SU-DHL-6 (cell line): ENCODE measurements around the gene ABI1.

Source experiments
- H2AFZ ChIP-seq: fragments of 200-600 bp; sonication (generic); 2 replicates; pipeline ENCODE4 v1.6.1; 2014; ENCODE audit warnings: low read depth, mild to moderate bottlenecking, moderate library complexity, mixed read lengths, antibody characterized with exemption, low read length; ENCODE audit not compliant: severe bottlenecking
- H3F3A ChIP-seq: fragments of 200-600 bp; shearing (Covaris generic); 2 replicates; pipeline ENCODE4 v1.6.0; 2016; ENCODE audit warnings: antibody characterized with exemption, mild to moderate bottlenecking; ENCODE audit not compliant: insufficient read depth
- H3K27ac ChIP-seq: fragments of 200-600 bp; sonication (generic); 2 replicates; pipeline ENCODE4 v1.5.1; 2016; ENCODE audit warnings: low read depth, mild to moderate bottlenecking, low read length, moderate library complexity, mixed read lengths
- H3K27me3 ChIP-seq: fragments of 200-600 bp; sonication (generic), shearing (Covaris generic); 2 replicates; pipeline ENCODE4 v1.6.0; 2014; ENCODE audit warnings: mild to moderate bottlenecking, low read length
- H3K36me3 ChIP-seq: fragments of 200-600 bp; sonication (generic); 2 replicates; pipeline ENCODE4 v1.6.1; 2014; ENCODE audit warnings: mild to moderate bottlenecking, low read length, mixed read lengths
- H3K4me2 ChIP-seq: fragments of 300-600, 200-600 bp; shearing (Covaris generic), sonication (generic); 2 replicates; pipeline ENCODE4 v1.6.0; 2014; ENCODE audit warnings: low read length, low read depth, mild to moderate bottlenecking; ENCODE audit not compliant: poor library complexity, severe bottlenecking
- H3K4me3 ChIP-seq: fragments of 200-600 bp; sonication (generic); 2 replicates; pipeline ENCODE4 v1.5.1; 2014; ENCODE audit warnings: antibody characterized with exemption, low read length, mild to moderate bottlenecking, mixed read lengths; ENCODE audit not compliant: insufficient read depth, poor library complexity, severe bottlenecking
- H3K79me2 ChIP-seq: fragments of 200-600 bp; sonication (generic); 2 replicates; pipeline ENCODE4 v1.6.1; 2014; ENCODE audit warnings: mild to moderate bottlenecking, low read length, moderate library complexity; ENCODE audit not compliant: insufficient read depth
- H3K9ac ChIP-seq: fragments of 200-600 bp; sonication (generic); 2 replicates; pipeline ENCODE4 v1.7.0; 2014; ENCODE audit warnings: mild to moderate bottlenecking, low read length
- H3K9me2 ChIP-seq: fragments of 200-600 bp; sonication (generic); replicated peaks from 2 replicates; pipeline ENCODE4 v1.6.1; 2014; ENCODE audit warnings: low read length; ENCODE audit not compliant: insufficient read depth
- H3K9me3 ChIP-seq: fragments of 200-600 bp; sonication (generic); 2 replicates; pipeline ENCODE4 v1.6.1; 2014; ENCODE audit warnings: low read length, mixed read lengths; ENCODE audit not compliant: insufficient read depth
- H4K20me1 ChIP-seq: fragments of 200-600 bp; sonication (generic); 2 replicates; pipeline ENCODE4 v1.6.1; 2014; ENCODE audit warnings: low read depth, mild to moderate bottlenecking, antibody characterized with exemption, low read length, moderate library complexity, mixed read lengths
- EZH2phosphoT487 ChIP-seq: fragments of 200-600 bp; sonication (generic), shearing (Covaris generic); conservative IDR thresholded peaks from 2 replicates; pipeline ENCODE4 v1.6.1; 2018; ENCODE audit warnings: mild to moderate bottlenecking, antibody characterized with exemption, low read length, moderate library complexity, mixed read lengths
- TF ChIP-seq, protein P1 (sequence below): fragments of 200-600 bp; sonication (generic); IDR thresholded peaks from one replicate; pipeline ENCODE4 v1.5.1; 2017; ENCODE audit warnings: antibody characterized with exemption, mild to moderate bottlenecking, low read length, moderate library complexity; ENCODE audit not compliant: insufficient read depth, poor library complexity, severe bottlenecking

Gene ABI1

DNA sequence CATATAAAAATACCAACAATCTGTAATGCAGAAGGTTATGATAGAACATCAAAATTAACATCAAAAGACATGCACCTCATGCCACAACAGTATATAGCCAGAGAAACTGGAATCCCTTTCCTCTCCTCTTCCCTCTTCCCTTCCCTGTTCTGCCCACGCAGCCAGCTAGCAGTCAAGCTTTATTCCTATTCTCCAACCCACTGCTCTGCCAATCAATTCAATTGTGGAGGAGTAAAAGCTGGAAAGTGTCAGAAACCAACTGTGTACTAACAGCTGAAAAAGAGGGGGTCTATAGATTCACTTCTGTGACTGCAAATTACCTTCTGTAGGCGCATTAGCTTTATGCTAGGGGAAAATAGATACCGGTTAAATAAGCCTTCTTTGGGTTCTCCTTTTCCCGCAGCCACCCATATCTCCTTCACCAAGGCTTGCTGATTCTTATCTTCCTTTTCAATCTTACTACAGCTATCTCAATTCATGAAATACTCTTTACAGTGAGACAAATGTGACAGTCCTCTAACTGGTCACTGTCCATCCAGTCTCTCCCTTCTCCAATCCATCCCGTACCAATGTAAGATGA lies 16.3 kb downstream of the ABI1 start:
- no peak overlapping the region for H3K4me2 ChIP-seq
- H2AFZ ChIP-seq: no peak overlapping the region
- no peaks in the 10 kb centered on the region for H3K9me3 ChIP-seq
- H3K79me2 ChIP-seq: peaks cover 99% of the 10 kb centered on the region
- H3K36me3 ChIP-seq: peaks cover 12% of the 10 kb centered on the region
- H3K4me3 ChIP-seq: no peak overlapping the region
- no peaks in the 10 kb centered on the region for H3K27me3 ChIP-seq
- H3K9ac ChIP-seq: no peak overlapping the region
- no peaks in the 10 kb centered on the region for H3K9me2 ChIP-seq
- peak overlapping the region; percentile 13; the same call in 1 of the 2 replicates for H3K27ac ChIP-seq
- TF ChIP-seq, protein P1, sequence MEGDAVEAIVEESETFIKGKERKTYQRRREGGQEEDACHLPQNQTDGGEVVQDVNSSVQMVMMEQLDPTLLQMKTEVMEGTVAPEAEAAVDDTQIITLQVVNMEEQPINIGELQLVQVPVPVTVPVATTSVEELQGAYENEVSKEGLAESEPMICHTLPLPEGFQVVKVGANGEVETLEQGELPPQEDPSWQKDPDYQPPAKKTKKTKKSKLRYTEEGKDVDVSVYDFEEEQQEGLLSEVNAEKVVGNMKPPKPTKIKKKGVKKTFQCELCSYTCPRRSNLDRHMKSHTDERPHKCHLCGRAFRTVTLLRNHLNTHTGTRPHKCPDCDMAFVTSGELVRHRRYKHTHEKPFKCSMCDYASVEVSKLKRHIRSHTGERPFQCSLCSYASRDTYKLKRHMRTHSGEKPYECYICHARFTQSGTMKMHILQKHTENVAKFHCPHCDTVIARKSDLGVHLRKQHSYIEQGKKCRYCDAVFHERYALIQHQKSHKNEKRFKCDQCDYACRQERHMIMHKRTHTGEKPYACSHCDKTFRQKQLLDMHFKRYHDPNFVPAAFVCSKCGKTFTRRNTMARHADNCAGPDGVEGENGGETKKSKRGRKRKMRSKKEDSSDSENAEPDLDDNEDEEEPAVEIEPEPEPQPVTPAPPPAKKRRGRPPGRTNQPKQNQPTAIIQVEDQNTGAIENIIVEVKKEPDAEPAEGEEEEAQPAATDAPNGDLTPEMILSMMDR: no peak
- no peak for TF ChIP-seq EZH2phosphoT487
- peaks cover 52% of the 10 kb centered on the region for H4K20me1 ChIP-seq
- H3F3A ChIP-seq: peaks cover 35% of the 10 kb centered on the region; the same call in 1 of the 2 replicates

DNA sequence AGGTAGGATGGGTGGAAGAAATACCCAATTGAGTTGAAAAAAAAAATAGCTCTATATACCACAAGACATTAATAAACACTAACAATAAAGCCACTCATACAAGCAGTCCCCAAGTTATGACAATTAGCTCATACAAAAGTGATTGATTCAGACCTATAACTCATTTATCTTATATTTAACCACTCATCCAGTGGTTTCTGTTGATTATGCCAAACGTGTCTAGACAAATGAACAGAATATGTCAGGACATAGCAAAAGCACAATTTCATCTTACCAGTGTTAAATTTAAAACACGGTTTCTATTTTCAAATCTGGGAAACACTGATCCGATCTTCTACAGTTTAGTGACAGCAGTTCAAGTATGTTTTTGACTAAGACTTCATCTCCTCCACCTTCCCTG lies 17.0 kb downstream of the ABI1 start:
- Histone ChIP-seq H3K9me2 (no peaks in the 10 kb centered on the region), H3K36me3 (peaks cover 10% of the 10 kb centered on the region), H4K20me1 (peaks cover 53% of the 10 kb centered on the region), H3K27ac (no peak overlapping the region; the same call in 1 of the 2 replicates), H3K27me3 (no peaks in the 10 kb centered on the region), H3K4me2 (no peak overlapping the region), H3K9me3 (no peaks in the 10 kb centered on the region), H3K4me3 (no peak overlapping the region), H3K79me2 (peaks cover 99% of the 10 kb centered on the region), H2AFZ (no peak overlapping the region), H3K9ac (no peak overlapping the region), H3F3A (peaks cover 31% of the 10 kb centered on the region; the same call in 1 of the 2 replicates)
- TF ChIP-seq, protein P1: no peak
- no peak for TF ChIP-seq EZH2phosphoT487

GRCh38 chr10:26841733-26842317 lies 18.9 kb downstream of the ABI1 start:
- Histone ChIP-seq H3K9me3 (no peaks in the 10 kb centered on the region), H3K36me3 (peaks cover 11% of the 10 kb centered on the region; the same call in 1 of the 2 replicates), H3K9me2 (no peaks in the 10 kb centered on the region), H3K4me3 (peak overlapping the region; percentile 9), H4K20me1 (peaks cover 49% of the 10 kb centered on the region), H2AFZ (no peak overlapping the region), H3K79me2 (peaks cover 99% of the 10 kb centered on the region), H3K4me2 (peak overlapping the region; percentile 50), H3K27me3 (no peaks in the 10 kb centered on the region), H3K9ac (0 out of 2 replicates have a peak overlapping the region, but pooled peaks have one; percentile 0), H3F3A (peaks cover 21% of the 10 kb centered on the region; the same call in 1 of the 2 replicates), H3K27ac (peak overlapping the region; percentile 54)
- no peak for TF ChIP-seq EZH2phosphoT487
- TF ChIP-seq, protein P1: no peak
